Pulmonary artery endothelial cell (primary cell): ENCODE data around the gene ITGB1. TPM values are rescaled to one million over a fixed set of nuclear protein-coding genes. Genes with fewer than 3 reads are reported as not detected.
"Not testable (repeated sequence)": the region's sequence is repeated elsewhere in the genome, so short reads cannot be mapped to it uniquely, and the experiment has no call there.

Experiments
- DNase-seq: peaks from one replicate; pipeline ENCODE4 v3.0.0-alpha.2; 2011; ENCODE audit warnings: low read depth, low spot score
- total RNA-seq: library from RNA; depleted of rRNA; stranded (reverse); fragments of >200 nt; gene quantifications from 2 replicates; pipeline ENCODE4 v1.2.3, GENCODE V29; 2014

ITGB1 gene
- total RNA-seq, 1 donor from 2014 or later = 1,760 TPM

DNA sequence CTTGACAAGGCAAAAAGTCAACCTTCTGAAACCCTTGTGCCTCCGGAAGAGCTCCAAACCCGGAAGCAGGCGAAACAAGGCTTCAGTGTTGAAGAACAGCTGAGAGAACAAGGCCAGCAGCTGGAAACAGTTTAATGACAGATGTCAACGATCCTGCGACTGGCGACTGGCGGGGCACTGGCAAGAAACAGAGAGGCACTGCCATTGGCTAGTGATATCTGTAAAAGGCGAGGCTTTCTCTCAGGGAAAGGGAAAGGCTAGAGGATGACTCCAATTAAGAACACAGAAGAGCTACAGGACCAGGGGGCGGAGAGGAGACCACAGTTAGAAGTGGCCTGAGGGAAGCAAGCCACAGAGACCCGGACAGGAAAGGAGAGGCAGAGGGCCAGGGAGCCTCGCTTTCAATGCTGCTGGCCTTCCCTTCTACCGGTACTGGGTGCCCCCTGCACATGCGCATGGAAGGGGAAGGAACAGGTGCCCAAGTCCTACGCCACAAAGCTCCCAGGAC lies 19.4 kb downstream of the ITGB1 start:
- DNase-seq = no peak

DNA sequence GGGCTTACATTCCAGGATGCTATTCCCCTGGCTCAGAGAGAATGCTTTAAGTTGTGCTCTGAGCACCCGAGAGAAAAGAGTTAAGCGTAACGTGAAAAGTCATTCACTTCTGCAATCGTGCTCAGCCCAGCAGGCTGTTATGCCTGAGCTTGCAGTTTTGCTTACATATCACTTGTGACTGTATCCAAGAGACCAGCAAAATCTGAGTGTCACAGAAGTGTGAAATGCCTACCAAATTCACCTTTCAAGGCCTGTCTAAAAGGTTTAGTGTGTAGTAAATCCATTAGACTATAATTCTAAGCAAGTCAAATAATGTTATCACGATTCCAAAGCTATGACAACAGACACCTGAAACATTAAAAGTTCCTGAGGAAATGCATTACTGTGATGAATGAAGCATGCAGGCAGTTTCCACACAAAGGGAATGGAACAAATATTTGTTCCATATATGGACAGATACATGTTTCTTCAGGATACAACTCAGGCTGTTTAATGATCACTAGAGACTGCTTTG lies 20.1 kb downstream of the ITGB1 start:
- DNase-seq = no peak

DNA sequence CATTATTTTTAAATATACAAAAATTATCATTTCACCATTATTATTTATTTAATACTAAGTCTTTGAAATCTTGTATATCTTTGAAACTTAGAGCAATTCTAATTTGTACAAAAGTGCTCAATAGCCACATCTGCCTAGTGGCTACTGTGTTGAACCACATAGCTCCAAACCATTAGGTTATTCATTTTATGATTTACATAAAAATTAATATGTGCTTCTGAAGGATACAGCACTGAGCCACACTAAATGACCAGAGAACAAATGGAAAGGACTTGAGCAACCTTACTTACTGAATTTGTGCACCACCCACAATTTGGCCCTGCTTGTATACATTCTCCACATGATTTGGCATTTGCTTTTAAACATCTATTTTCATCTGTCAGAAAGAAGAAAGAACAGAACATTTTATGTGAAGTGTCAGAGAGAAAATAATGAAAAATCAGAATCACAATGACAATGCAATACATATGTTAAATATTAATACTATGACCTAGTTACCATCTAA lies 25.8 kb downstream of the ITGB1 start:
- no peak for DNase-seq

DNA sequence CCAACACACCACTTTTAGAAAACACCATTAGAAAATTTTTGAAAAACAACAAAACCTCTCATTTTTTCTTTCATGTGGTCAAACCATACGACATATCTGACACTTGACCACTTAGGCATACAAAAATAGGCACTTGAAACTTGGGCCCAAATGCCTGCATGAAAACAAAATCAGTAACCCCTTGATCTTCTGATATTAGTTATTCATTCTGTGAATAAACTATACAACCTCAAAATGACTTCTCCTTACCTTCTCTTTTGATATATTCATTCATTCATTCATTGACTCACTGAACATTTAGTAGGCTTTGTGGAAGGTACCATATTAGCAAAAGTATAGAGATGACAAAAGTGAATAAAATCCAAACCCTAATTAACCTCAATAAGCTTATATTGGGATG lies 26.4 kb downstream of the ITGB1 start:
- no peak for DNase-seq

DNA sequence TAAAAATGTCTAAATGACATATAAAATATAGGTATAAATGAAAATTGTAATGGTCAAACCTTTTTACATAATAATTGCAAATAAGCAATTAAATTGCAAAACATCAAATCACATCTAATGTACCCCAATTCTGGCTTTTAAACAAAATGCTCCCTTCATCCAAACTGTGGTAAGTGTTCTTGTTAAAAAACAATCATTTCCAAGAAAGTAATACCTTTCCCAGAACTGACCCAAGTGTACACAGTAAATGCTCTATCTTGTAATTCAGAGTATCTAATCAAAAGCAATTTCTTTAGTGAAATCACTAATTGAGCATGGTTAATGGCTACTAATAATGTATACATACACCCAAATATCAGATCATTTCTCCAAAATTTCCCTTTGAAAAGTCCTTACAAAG lies 28.0 kb downstream of the ITGB1 start:
- DNase-seq = no peak

DNA sequence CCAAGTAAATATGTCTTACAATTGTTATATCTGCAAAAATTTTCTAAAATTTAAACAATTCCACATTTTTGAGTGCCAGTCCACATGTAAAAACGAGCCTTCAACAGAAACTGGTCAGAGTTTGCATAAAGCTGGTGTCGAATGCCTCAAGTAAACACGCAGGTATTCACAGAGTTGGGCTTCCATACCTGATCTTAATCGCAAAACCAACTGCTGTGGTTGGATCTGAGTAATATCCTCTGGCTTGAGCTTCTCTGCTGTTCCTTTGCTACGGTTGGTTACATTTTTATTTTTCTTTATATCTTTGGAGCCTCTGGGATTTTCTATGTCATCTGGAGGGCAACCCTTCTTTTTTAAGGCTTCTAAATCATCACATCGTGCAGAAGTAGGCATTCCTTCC lies 28.4 kb downstream of the ITGB1 start:
- DNase-seq = no peak

DNA sequence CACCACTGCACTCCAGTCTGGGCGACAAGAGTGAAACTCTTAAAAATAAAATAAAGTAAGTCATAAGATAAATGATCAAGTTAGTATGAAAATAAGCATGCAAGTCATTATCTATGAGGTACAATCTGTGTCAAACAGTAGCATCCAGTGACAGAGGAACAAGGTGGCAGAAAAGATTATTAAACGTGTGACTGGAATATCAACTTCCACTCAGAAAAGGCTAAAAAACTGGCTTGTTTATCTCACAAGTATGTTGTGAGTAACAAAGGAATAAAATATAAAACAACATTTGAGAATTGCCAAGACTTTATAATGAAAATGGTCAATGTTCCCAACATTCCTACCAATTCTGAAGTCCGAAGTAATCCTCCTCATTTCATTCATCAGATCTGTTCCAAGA lies 30.3 kb downstream of the ITGB1 start:
- no peak for DNase-seq

GRCh38 chr10:32923849-32924248 lies 34.2 kb downstream of the ITGB1 start:
- no peak for DNase-seq

- DNase-seq = no peak
Observed at GRCh38 chr10:32923134-32923533, 34.9 kb downstream of the ITGB1 start.

- no peak for DNase-seq
Observed at GRCh38 chr10:32922170-32922569, 35.9 kb downstream of the ITGB1 start.

GRCh38 chr10:32917817-32918216 lies 40.2 kb downstream of the ITGB1 start:
- DNase-seq = not testable (repeated sequence)

- no peak for DNase-seq
Observed at GRCh38 chr10:32911285-32912016, 46.6 kb downstream of the ITGB1 start.

- not testable (repeated sequence) for DNase-seq
Observed at GRCh38 chr10:32909970-32910369, 48.1 kb downstream of the ITGB1 start.

GRCh38 chr10:32909456-32909855 lies 48.6 kb downstream of the ITGB1 start:
- no peak for DNase-seq

DNA sequence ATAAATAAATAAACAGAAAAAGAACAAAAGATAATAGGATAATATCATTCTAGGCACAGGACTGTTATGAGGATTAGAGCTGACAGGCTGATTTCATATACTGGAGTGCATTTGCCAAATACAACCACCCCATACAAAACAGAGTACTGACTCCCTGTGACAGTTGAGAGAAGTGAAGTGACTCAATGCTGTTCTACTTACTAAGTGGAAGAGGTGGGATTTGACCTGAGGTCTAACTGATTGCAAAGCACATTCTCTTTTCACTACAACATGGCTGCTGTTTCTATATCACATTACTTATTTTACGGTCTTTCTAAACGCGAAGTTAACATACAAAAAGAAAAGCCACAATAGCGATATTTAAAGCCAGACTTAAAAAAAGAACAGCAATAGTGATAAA lies 51.4 kb downstream of the ITGB1 start:
- no peak for DNase-seq

GRCh38 chr10:32905466-32905865 lies 52.6 kb downstream of the ITGB1 start:
- DNase-seq = no peak

- DNase-seq = no peak
Observed at GRCh38 chr10:32901815-32902214, 56.2 kb downstream of the ITGB1 start.

DNA sequence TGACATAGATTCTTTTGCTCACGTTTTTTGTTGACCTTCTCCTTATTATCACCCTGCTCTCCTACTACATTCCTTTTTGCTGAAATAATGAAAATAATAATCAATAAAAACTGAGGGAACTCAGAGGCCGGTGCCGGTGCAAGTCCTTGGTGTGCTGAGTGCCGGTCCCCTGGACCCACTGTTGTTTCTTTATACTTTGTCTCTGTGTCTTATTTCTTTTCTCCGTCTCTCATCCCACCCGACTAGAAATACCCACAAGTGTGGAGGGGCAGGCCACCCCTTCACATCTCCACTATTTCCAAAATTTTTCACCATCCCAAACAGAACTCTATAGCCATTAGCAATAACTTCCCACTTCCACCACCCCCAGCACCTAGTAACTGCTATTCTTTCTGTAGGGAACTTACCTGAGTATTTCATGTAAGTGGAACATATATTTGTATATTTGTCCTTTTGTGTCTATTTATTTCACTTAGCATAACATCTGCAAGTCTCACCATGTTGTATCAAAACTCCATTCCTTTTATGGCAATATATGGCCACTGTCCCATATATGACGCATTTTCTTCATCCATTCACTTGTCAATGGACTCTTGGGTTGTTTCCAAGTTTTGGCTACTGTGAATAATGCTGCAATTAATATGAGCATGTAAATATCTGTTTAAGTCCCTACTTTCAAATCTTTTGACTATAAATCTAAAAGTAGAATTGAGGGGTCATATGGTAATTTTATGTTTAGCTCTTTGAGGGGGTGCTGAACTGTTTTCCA lies 62.6 kb downstream of the ITGB1 start:
- not testable (repeated sequence) for DNase-seq

GRCh38 chr10:32893916-32894664 lies 63.9 kb downstream of the ITGB1 start:
- DNase-seq = no peak

- no peak for DNase-seq
Observed at GRCh38 chr10:32893434-32893833, 64.6 kb downstream of the ITGB1 start.

- no peak for DNase-seq
Observed at GRCh38 chr10:32891261-32891660, 66.8 kb downstream of the ITGB1 start.

DNA sequence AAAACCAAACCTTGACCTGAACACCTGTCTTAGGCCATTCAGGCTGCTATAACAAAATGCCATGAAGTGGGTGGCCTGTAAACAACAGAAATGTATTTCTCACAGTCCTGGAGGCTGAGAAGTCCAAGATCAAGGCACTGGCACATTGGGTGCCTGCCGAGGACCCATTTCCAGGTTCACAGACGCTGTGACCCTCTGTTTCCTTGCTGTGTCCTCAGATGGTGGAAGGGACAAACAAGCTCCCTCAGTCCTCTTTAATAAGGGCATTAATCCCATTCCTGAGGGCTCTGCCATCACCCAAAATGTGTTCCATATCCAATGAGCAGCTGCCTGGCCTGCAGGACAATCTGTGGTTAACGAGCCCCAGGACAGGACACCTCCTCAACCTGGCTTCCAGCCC lies 67.6 kb downstream of the ITGB1 start:
- no peak for DNase-seq
